ENCODE data around the gene GEMIN8.

Gene GEMIN8

GRCh38 chrX:14015941-14016340 lies 13.8 kb downstream of the GEMIN8 start:
- H3K4me3 ChIP-seq (replicated peaks; ENCODE audit: insufficient read depth, low read length), result no peak overlapping the region
- no peaks in the 10 kb centered on the region for H3K27me3 ChIP-seq (ENCODE audit: insufficient read depth, poor library complexity, severe bottlenecking)
- no peak for DNase-seq (ENCODE audit: low read depth in 1 of 2, low spot score in 1 of 2)
- TF ChIP-seq CTCF (IDR thresholded peaks at IDR 0.05; ENCODE audit: insufficient read depth, low read length) (no peak), GABPA (IDR thresholded peaks at IDR 0.05; ENCODE audit: low read depth) (no peak)
- H3K27ac ChIP-seq (replicated peaks), result no peak overlapping the region

- Histone ChIP-seq H3K27me3 (ENCODE audit: insufficient read depth, poor library complexity, severe bottlenecking) (no peaks in the 10 kb centered on the region), H3K27ac (replicated peaks) (no peak overlapping the region), H3K4me3 (replicated peaks; ENCODE audit: insufficient read depth, low read length) (no peak overlapping the region)
- TF ChIP-seq GABPA (IDR thresholded peaks at IDR 0.05; ENCODE audit: low read depth), result no peak
- no peak for TF ChIP-seq CTCF (IDR thresholded peaks at IDR 0.05; ENCODE audit: insufficient read depth, low read length)
- TF ChIP-seq SPI1 (IDR thresholded peaks at IDR 0.05; ENCODE audit: borderline replicate concordance, low read depth), result no peak
- no peak for TF ChIP-seq POLR2AphosphoS5 (IDR thresholded peaks at IDR 0.05; ENCODE audit: low read depth)
- TF ChIP-seq REST (IDR thresholded peaks at IDR 0.05; ENCODE audit: insufficient replicate concordance, low read depth), result no peak
- no peak for DNase-seq (ENCODE audit: low read depth in 1 of 2, low spot score in 1 of 2)
Measured at GRCh38 chrX:14015294-14015693, 14.4 kb downstream of the GEMIN8 start.

GRCh38 chrX:14014526-14014925 lies 15.2 kb downstream of the GEMIN8 start:
- Histone ChIP-seq H3K4me3 (replicated peaks; ENCODE audit: insufficient read depth, low read length) (no peak overlapping the region), H3K27me3 (ENCODE audit: insufficient read depth, poor library complexity, severe bottlenecking) (no peaks in the 10 kb centered on the region), H3K27ac (replicated peaks) (no peak overlapping the region)
- no peak for TF ChIP-seq REST (IDR thresholded peaks at IDR 0.05; ENCODE audit: insufficient replicate concordance, low read depth)
- no peak for TF ChIP-seq POLR2AphosphoS5 (IDR thresholded peaks at IDR 0.05; ENCODE audit: low read depth)
- no peak for TF ChIP-seq GABPA (IDR thresholded peaks at IDR 0.05; ENCODE audit: low read depth)
- no peak for TF ChIP-seq SPI1 (IDR thresholded peaks at IDR 0.05; ENCODE audit: borderline replicate concordance, low read depth)
- no peak for TF ChIP-seq CTCF (IDR thresholded peaks at IDR 0.05; ENCODE audit: insufficient read depth, low read length)
- DNase-seq (ENCODE audit: low read depth in 1 of 2, low spot score in 1 of 2), result no peak

- TF ChIP-seq CTCF (IDR thresholded peaks at IDR 0.05; ENCODE audit: insufficient read depth, low read length) (no peak), SPI1 (IDR thresholded peaks at IDR 0.05; ENCODE audit: borderline replicate concordance, low read depth) (no peak), POLR2AphosphoS5 (IDR thresholded peaks at IDR 0.05; ENCODE audit: low read depth) (no peak), GABPA (IDR thresholded peaks at IDR 0.05; ENCODE audit: low read depth) (no peak), REST (IDR thresholded peaks at IDR 0.05; ENCODE audit: insufficient replicate concordance, low read depth) (no peak)
- Histone ChIP-seq H3K27ac (replicated peaks) (no peak overlapping the region), H3K27me3 (ENCODE audit: insufficient read depth, poor library complexity, severe bottlenecking) (no peaks in the 10 kb centered on the region)
Measured at GRCh38 chrX:14013054-14013453, 16.6 kb downstream of the GEMIN8 start.

More at GRCh38 chrX:14013054-14013453, 16.6 kb downstream of the GEMIN8 start:
- DNase-seq (ENCODE audit: low read depth in 1 of 2, low spot score in 1 of 2), result no peak
- H3K4me3 ChIP-seq (replicated peaks; ENCODE audit: insufficient read depth, low read length), result no peak overlapping the region
